ENCODE results near the gene RHD. TPM values are rescaled to one million over a fixed set of nuclear protein-coding genes. Genes with fewer than 3 reads are reported as not detected.
"Not testable (repeated sequence)": the region's sequence is repeated elsewhere in the genome, so short reads cannot be mapped to it uniquely, and the experiment has no call there.

The RHD gene
- total RNA-seq, 3 donors from 2014 or later (not counting 1 experiment from before 2014, with no cell fraction given): 0.21 TPM; not detected in 2

- no peaks in the 10 kb centered on the region for H3K9me3 Mint-ChIP-seq
- H3K27me3 Mint-ChIP-seq (ENCODE audit: low read depth in 2 of 2): no peaks in the 10 kb centered on the region
- DNase-seq (peak in 1 of 2 donors; percentile 1), ATAC-seq (no peak)
- peaks cover 0 to 9% of the 10 kb centered on the region in 2 donors for H3K4me1 Mint-ChIP-seq
- 99% methylated on average over 5 of the region's 5 CpGs for WGBS (ENCODE audit: insufficient coverage)
- Histone ChIP-seq H3K4me3 (ENCODE audit: low read length) (no peak overlapping the region), H3K27ac (ENCODE audit: low read length) (no peak overlapping the region), H3K4me1 (ENCODE audit: control insufficient read depth, insufficient read depth, low read length) (no peaks in the 10 kb centered on the region), H3K36me3 (ENCODE audit: control insufficient read depth, insufficient read depth, low read length) (peaks cover 3% of the 10 kb centered on the region), H3K27me3 (ENCODE audit: control insufficient read depth, insufficient read depth, low read length) (no peaks in the 10 kb centered on the region), H3K9me3 (ENCODE audit: control insufficient read depth, insufficient read depth, low read length) (no peaks in the 10 kb centered on the region)
- intact Hi-C loops (cut with micrococcal nuclease): no loop called here
- H3K27ac Mint-ChIP-seq: no peak overlapping the region
- H3K36me3 Mint-ChIP-seq: no peaks in the 10 kb centered on the region
- TF ChIP-seq CTCF (IDR thresholded peaks at IDR 0.05): no peak
- H3K4me3 Mint-ChIP-seq: no peak overlapping the region
Measured at GRCh38 chr1:25256578-25256965, 15.7 kb upstream of the RHD start.

GRCh38 chr1:25257196-25257595, 15.1 kb upstream of the RHD start:
- no peaks in the 10 kb centered on the region for H3K9me3 ChIP-seq (ENCODE audit: control insufficient read depth, insufficient read depth, low read length)
- H3K27me3 ChIP-seq (ENCODE audit: control insufficient read depth, insufficient read depth, low read length): no peaks in the 10 kb centered on the region
- Mint-ChIP-seq H3K27ac (no peak overlapping the region), H3K9me3 (no peaks in the 10 kb centered on the region), H3K27me3 (ENCODE audit: low read depth in 2 of 2) (no peaks in the 10 kb centered on the region), H3K4me3 (no peak overlapping the region), H3K36me3 (no peaks in the 10 kb centered on the region), H3K4me1 (peaks cover 0 to 9% of the 10 kb centered on the region in 2 donors)
- no peak for TF ChIP-seq CTCF (IDR thresholded peaks at IDR 0.05)
- no CpG with 5 or more reads among the region's 1 CpG for WGBS (ENCODE audit: insufficient coverage)
- H3K4me3 ChIP-seq (ENCODE audit: low read length): no peak overlapping the region
- intact Hi-C loops (cut with micrococcal nuclease): no loop called here
- H3K36me3 ChIP-seq (ENCODE audit: control insufficient read depth, insufficient read depth, low read length): peaks cover 3% of the 10 kb centered on the region
- ATAC-seq: no peak
- no peak for DNase-seq
- no peaks in the 10 kb centered on the region for H3K4me1 ChIP-seq (ENCODE audit: control insufficient read depth, insufficient read depth, low read length)
- no peak overlapping the region for H3K27ac ChIP-seq (ENCODE audit: low read length)

- not testable (repeated sequence) for H3K9me3 ChIP-seq (ENCODE audit: control insufficient read depth, insufficient read depth, low read length); H3K27me3 Mint-ChIP-seq (ENCODE audit: low read depth in 2 of 2); H3K27ac Mint-ChIP-seq; H3K27ac ChIP-seq (ENCODE audit: low read length); H3K27me3 ChIP-seq (ENCODE audit: control insufficient read depth, insufficient read depth, low read length); H3K36me3 Mint-ChIP-seq; H3K36me3 ChIP-seq (ENCODE audit: control insufficient read depth, insufficient read depth, low read length); H3K4me1 ChIP-seq (ENCODE audit: control insufficient read depth, insufficient read depth, low read length); H3K4me3 ChIP-seq (ENCODE audit: low read length); H3K9me3 Mint-ChIP-seq; H3K4me3 Mint-ChIP-seq
- DNase-seq (peak in 1 of 2 donors; percentile 11), ATAC-seq (peak; percentile 61 to 71 (median 63))
- peaks cover 0 to 18% of the 10 kb centered on the region in 2 donors for H3K4me1 Mint-ChIP-seq
- 58% methylated on average over 2 of the region's 7 CpGs for WGBS (ENCODE audit: insufficient coverage)
- intact Hi-C loops (cut with micrococcal nuclease): loop anchor here (5.0 kb wide), 1 partner anchor 77 kb away; the partner anchor contains the start of gene TMEM50A
Measured at GRCh38 chr1:25259813-25260212, 12.5 kb upstream of the RHD start.

- not testable (repeated sequence) for ATAC-seq; H3K4me3 ChIP-seq (ENCODE audit: low read length); H3K4me1 ChIP-seq (ENCODE audit: control insufficient read depth, insufficient read depth, low read length); H3K4me3 Mint-ChIP-seq; H3K9me3 Mint-ChIP-seq; H3K27me3 ChIP-seq (ENCODE audit: control insufficient read depth, insufficient read depth, low read length); H3K9me3 ChIP-seq (ENCODE audit: control insufficient read depth, insufficient read depth, low read length); H3K27ac ChIP-seq (ENCODE audit: low read length); H3K36me3 Mint-ChIP-seq; H3K36me3 ChIP-seq (ENCODE audit: control insufficient read depth, insufficient read depth, low read length); H3K27ac Mint-ChIP-seq; H3K27me3 Mint-ChIP-seq (ENCODE audit: low read depth in 2 of 2)
- DNase-seq: peak in 1 of 2 donors; percentile 1
- peaks cover 0 to 18% of the 10 kb centered on the region in 2 donors for H3K4me1 Mint-ChIP-seq
- 100% methylated on average over 2 of the region's 3 CpGs for WGBS (ENCODE audit: insufficient coverage)
- intact Hi-C loops (cut with micrococcal nuclease): loop anchor here (5.0 kb wide), 1 partner anchor 77 kb away; the partner anchor contains the start of gene TMEM50A
Measured at GRCh38 chr1:25260336-25260735, 12.0 kb upstream of the RHD start.

- H3K27me3 Mint-ChIP-seq (ENCODE audit: low read depth in 2 of 2); H3K36me3 Mint-ChIP-seq; H3K27me3 ChIP-seq (ENCODE audit: control insufficient read depth, insufficient read depth, low read length); H3K9me3 ChIP-seq (ENCODE audit: control insufficient read depth, insufficient read depth, low read length); H3K4me3 Mint-ChIP-seq; H3K4me1 Mint-ChIP-seq; H3K4me1 ChIP-seq (ENCODE audit: control insufficient read depth, insufficient read depth, low read length); H3K9me3 Mint-ChIP-seq; intact Hi-C loops (cut with micrococcal nuclease); DNase-seq; H3K36me3 ChIP-seq (ENCODE audit: control insufficient read depth, insufficient read depth, low read length): not testable (repeated sequence)
- H3K27ac Mint-ChIP-seq: peak overlapping the region in 1 of 2 donors; percentile 79
- Histone ChIP-seq H3K27ac (ENCODE audit: low read length) (peak overlapping the region; percentile 83), H3K4me3 (ENCODE audit: low read length) (peak overlapping the region; percentile 54)
- ATAC-seq: peak; percentile 24 to 36 (median 32)
- WGBS (ENCODE audit: insufficient coverage): 0% methylated on average over 4 of the region's 45 CpGs
Measured at GRCh38 chr1:25266554-25267287, 5.6 kb upstream of the RHD start.

- peak overlapping the region; percentile 83 for H3K27ac ChIP-seq (ENCODE audit: low read length)
- 0% methylated on average over 19 of the region's 56 CpGs for WGBS (ENCODE audit: insufficient coverage)
- H3K36me3 Mint-ChIP-seq; H3K27me3 ChIP-seq (ENCODE audit: control insufficient read depth, insufficient read depth, low read length); intact Hi-C loops (cut with micrococcal nuclease); H3K4me1 Mint-ChIP-seq; H3K36me3 ChIP-seq (ENCODE audit: control insufficient read depth, insufficient read depth, low read length); H3K27me3 Mint-ChIP-seq (ENCODE audit: low read depth in 2 of 2); H3K9me3 Mint-ChIP-seq; H3K9me3 ChIP-seq (ENCODE audit: control insufficient read depth, insufficient read depth, low read length); H3K4me1 ChIP-seq (ENCODE audit: control insufficient read depth, insufficient read depth, low read length); H3K4me3 Mint-ChIP-seq: not testable (repeated sequence)
- ATAC-seq (peak; percentile 81 to 92 (median 88)), DNase-seq (peak in 1 of 2 donors; percentile 84)
- peak overlapping the region; percentile 54 for H3K4me3 ChIP-seq (ENCODE audit: low read length)
- H3K27ac Mint-ChIP-seq: peak overlapping the region in 1 of 2 donors; percentile 83
Measured at GRCh38 chr1:25267288-25268142, 4.8 kb upstream of the RHD start.
